Thyroid gland (tissue), 4 donors: ENCODE data around the gene AIRE. TPM values are rescaled to one million over a fixed set of nuclear protein-coding genes. Genes with fewer than 3 reads are reported as not detected.

Experiments
- DNase-seq, 2 donors: peaks; one replicate each; pipeline ENCODE4 v3.0.0-alpha.2; 2019
- H3K27ac ChIP-seq, 3 donors: fragments of 200-600 bp; sonication (generic); 1 replicate in 2 of 3; 2 replicates in 1 of 3; pipeline ENCODE4 v1.5.1; 2016 to 2019; ENCODE audit warnings: mild to moderate bottlenecking in 1 of 3, moderate library complexity in 1 of 3
- H3K27me3 ChIP-seq: fragments of 200-600 bp; sonication (generic); one replicate; pipeline ENCODE4 v1.5.1; 2019
- H3K36me3 ChIP-seq, 2 donors: fragments of 200-600 bp; sonication (generic); one replicate each; pipeline ENCODE4 v1.5.1; 2016 to 2019
- H3K4me1 ChIP-seq, 2 donors: fragments of 200-600 bp; sonication (generic); one replicate each; pipeline ENCODE4 v1.5.1; 2017 to 2019
- H3K4me3 ChIP-seq, 3 donors: fragments of 200-600 bp; sonication (generic); replicated peaks in 1 of 3; 1 replicate in 2 of 3; 2 replicates in 1 of 3; pipeline ENCODE4 v1.5.1; 2016; ENCODE audit warnings: mild to moderate bottlenecking in 1 of 3
- H3K9me3 ChIP-seq: fragments of 200-600 bp; sonication (generic); one replicate; pipeline ENCODE4 v1.5.1; 2017
- POLR2A ChIP-seq, 2 donors: fragments of 450-650 bp; IDR thresholded peaks; one replicate each; pipeline ENCODE4 v1.6.1; 2017; ENCODE audit warnings: antibody characterized with exemption in 2 of 2, mild to moderate bottlenecking in 2 of 2, moderate library complexity in 1 of 2
- WGBS, 2 donors: methylation state at CpG; one replicate each; pipeline ENCODE4 v1.1.5; 2017; 5-methylcytosine and 5-hydroxymethylcytosine counted together
- intact Hi-C: fragments of 100-400 bp; cut with DNase I; formaldehyde crosslinking; loops from one replicate; pipeline ENCODE4 v1.15.1; 2023
- total RNA-seq, 4 donors: library from RNA; depleted of rRNA; stranded (reverse); fragments of >200 nt; gene quantifications; one replicate each; pipeline ENCODE4 v1.2.3, GENCODE V29; 2016
- TF ChIP-seq, protein P1 (sequence below), 6 experiments: fragments of 200-600 bp in 3 of 6; fragments of 450-650 bp in 3 of 6; sonication (generic) in 3 of 6; IDR thresholded peaks; one replicate each; pipeline ENCODE4 v1.5.1; 2016 to 2019; ENCODE audit warnings: antibody characterized with exemption in 6 of 6, mild to moderate bottlenecking in 2 of 6, inconsistent platforms in 1 of 6, moderate library complexity in 1 of 6

Gene AIRE
- total RNA-seq, 4 donors from 2014 or later = 0.13 TPM; not detected in 3

DNA sequence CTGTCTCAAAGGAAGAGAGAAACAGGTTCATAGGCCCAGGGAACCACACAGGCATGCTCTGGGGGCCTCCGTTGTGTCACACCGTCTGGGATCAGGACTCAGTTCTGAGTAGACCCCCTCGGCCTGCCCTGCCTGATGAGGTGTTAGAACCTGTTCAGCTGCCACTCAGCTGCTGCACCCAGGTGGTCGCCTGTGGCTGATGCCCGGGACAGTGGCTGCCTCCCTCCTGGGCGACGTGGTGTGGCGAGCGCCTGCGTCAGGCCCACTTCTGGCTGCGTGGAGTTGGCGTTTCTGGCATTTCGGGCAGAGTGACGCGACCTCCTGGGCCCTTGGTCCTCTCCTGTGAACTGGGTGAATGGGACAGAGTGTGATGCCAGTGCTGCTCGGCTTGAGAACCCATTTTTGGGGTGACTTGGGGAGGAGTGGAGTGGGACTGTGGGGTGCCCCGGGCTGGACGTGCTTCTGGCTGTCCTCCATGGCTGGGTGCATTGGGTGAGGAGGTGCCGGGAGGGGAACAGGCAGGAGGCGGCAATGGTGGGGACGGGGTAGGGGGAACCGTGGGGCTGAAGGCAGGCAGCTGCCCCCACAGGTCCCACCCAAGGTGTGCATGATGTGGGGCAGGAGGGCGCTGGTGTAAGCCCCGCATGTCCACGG is 42.7 kb downstream of the AIRE start:
- no peaks in the 10 kb centered on the region for H3K27me3 ChIP-seq
- TF ChIP-seq, protein P1, sequence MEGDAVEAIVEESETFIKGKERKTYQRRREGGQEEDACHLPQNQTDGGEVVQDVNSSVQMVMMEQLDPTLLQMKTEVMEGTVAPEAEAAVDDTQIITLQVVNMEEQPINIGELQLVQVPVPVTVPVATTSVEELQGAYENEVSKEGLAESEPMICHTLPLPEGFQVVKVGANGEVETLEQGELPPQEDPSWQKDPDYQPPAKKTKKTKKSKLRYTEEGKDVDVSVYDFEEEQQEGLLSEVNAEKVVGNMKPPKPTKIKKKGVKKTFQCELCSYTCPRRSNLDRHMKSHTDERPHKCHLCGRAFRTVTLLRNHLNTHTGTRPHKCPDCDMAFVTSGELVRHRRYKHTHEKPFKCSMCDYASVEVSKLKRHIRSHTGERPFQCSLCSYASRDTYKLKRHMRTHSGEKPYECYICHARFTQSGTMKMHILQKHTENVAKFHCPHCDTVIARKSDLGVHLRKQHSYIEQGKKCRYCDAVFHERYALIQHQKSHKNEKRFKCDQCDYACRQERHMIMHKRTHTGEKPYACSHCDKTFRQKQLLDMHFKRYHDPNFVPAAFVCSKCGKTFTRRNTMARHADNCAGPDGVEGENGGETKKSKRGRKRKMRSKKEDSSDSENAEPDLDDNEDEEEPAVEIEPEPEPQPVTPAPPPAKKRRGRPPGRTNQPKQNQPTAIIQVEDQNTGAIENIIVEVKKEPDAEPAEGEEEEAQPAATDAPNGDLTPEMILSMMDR (IDR thresholded peaks at IDR 0.05) = no peak
- TF ChIP-seq POLR2A (IDR thresholded peaks at IDR 0.05) = no peak
- H3K9me3 ChIP-seq = no peaks in the 10 kb centered on the region

DNA sequence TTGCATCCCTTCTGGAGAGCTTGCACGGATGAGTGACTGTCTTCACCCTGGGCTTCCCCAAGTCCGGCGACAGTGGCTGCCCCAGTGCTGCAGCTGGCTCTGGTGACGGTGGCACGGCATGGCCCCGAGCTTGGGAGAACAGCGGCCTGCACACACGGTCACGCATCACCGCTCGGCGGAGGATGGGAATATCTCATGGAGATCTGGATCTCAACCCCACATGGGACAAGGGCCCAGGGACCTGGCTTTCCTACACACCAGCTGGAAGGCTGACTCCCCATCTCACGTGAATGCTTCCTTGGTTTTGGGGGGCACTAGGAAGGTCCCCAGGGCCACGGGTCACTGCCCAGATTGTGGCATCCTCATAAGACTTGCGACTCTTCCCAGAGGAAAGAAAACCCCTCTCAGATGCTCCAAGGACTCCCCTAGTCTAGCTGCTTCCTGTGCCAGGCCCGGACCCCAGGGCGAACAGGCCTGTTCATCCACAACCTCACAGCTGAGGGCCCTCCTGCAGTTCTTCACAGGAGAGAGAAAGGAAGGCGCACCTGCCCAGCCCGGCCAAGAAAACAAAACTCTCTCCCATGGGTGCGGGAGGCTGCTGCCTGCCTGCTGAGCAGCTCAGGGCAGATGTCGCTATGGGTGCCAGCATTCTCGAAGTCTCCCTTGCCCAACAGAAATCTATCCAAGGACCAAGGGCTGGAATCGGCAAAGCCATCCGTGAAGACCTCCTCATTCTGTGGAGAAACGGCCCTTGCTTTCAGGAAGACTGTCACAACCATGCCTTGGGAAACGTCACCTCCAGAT is 43.6 kb downstream of the AIRE start:
- Histone ChIP-seq H3K4me1 (peaks cover 5 to 6% of the 10 kb centered on the region in 2 donors), H3K27me3 (no peaks in the 10 kb centered on the region), H3K9me3 (no peaks in the 10 kb centered on the region), H3K27ac (no peak overlapping the region), H3K36me3 (peaks cover 22 to 29% of the 10 kb centered on the region in 2 donors), H3K4me3 (no peak overlapping the region)
- intact Hi-C loops = no loop called here
- TF ChIP-seq POLR2A (IDR thresholded peaks at IDR 0.05) = no peak
- TF ChIP-seq, protein P1 (IDR thresholded peaks at IDR 0.05) = no peak
- peak; percentile 60 to 76 for DNase-seq
- 59 to 81% methylated on average over 14 to 26 of the region's 26 CpGs for WGBS, 2 donors

More for the DNA sequence above, 42.7 kb downstream of the AIRE start:
- intact Hi-C loops = no loop called here
- Histone ChIP-seq H3K36me3 (peaks cover 31 to 35% of the 10 kb centered on the region in 2 donors), H3K27ac (no peak overlapping the region), H3K4me1 (peaks cover 5 to 6% of the 10 kb centered on the region in 2 donors), H3K4me3 (no peak overlapping the region)
- 85 to 92% methylated on average over 20 to 25 of the region's 25 CpGs for WGBS, 2 donors
- no peak for DNase-seq

DNA sequence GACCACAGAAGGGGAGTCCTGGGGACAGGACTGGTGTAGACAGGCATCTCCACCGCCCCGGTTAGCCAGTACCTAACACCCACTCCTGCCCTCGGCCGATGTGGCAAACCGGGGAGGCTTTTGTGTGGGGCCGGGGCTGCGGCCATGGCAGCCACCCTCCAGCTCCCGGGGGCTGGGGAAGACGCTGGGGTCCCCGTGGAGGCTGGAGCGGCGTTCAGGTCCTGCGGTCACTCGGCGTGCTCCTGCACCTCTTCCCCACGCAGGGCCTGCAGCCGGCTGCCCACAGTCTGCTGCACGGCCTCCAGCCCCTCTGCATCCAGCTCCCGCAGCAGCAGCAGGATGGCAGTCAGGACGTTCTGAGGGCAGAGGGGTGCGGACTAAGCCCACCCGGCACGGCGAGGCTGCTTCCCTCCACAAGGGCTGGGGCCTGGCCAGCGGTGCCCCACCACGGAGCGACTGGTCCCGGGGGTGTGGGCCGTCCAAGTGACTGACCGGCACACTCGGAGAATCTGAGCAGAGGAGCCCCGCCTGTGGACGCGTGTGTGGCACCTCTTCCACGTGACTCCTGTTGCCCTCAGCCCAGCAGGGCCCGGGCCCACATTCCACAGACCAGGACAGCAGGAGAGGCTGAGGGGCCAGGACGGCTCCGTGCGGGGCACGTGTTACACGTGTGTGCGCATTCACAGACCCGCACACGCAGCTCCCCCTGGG is 44.5 kb downstream of the AIRE start:
- Histone ChIP-seq H3K36me3 (peaks cover 15 to 21% of the 10 kb centered on the region in 2 donors), H3K4me1 (peaks cover 5 to 6% of the 10 kb centered on the region in 2 donors), H3K4me3 (no peak overlapping the region), H3K27ac (no peak overlapping the region), H3K27me3 (no peaks in the 10 kb centered on the region), H3K9me3 (no peaks in the 10 kb centered on the region)
- intact Hi-C loops = no loop called here
- TF ChIP-seq, protein P1 (IDR thresholded peaks at IDR 0.05) = no peak
- TF ChIP-seq POLR2A (IDR thresholded peaks at IDR 0.05) = no peak
- 92% methylated on average over 20 to 34 of the region's 44 CpGs for WGBS, 2 donors
- DNase-seq = no peak

DNA sequence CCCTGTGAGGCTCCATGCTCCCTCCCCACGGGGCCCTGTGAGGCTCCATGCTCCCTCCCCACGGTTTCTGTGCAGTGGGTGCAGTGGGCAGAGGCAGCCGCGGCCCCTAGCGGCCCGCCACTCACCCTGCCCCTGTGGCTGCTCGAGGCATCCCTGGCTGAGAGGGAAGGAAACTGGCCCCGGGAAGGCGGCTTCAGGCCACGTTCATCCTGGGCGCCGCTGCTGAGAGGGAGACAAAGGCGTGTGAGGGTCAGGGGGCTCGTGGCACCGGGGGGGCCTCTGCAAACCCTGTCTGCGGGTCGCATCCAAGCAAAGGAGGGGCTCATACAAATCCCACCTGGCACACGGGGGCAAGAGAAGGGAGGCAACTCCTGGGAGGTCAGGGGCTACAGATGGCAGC is 45.0 kb downstream of the AIRE start:
- no peaks in the 10 kb centered on the region for H3K27me3 ChIP-seq
- 86% methylated on average over 9 to 18 of the region's 18 CpGs for WGBS, 2 donors
- H3K9me3 ChIP-seq = no peaks in the 10 kb centered on the region
- peaks cover 10 to 15% of the 10 kb centered on the region in 2 donors for H3K36me3 ChIP-seq
- TF ChIP-seq, protein P1 (IDR thresholded peaks at IDR 0.05) = no peak
- no peak for TF ChIP-seq POLR2A (IDR thresholded peaks at IDR 0.05)
- intact Hi-C loops = no loop called here
- H3K4me3 ChIP-seq = no peak overlapping the region
- peaks cover 5 to 6% of the 10 kb centered on the region in 2 donors for H3K4me1 ChIP-seq
- DNase-seq = no peak
- H3K27ac ChIP-seq = no peak overlapping the region
